HepG2 (cell line): ENCODE measurements around the gene HOXC11. TPM values are rescaled to one million over a fixed set of nuclear protein-coding genes. Genes with fewer than 3 reads are reported as not detected.

ENCODE experiments used
- EP300 ChIP-seq, 3 experiments: sonication (generic) in 1 of 3; formaldehyde crosslinking in 1 of 3; IDR thresholded peaks; 2 replicates each; pipeline versions ENCODE4 v1.5.1 to v1.6.1; 2011 to 2020; ENCODE audit warnings: low read depth in 2 of 3, low read length in 2 of 3, borderline replicate concordance in 1 of 3, improper control_type of control experiment in 1 of 3, mild to moderate bottlenecking in 1 of 3, missing genetic modification reagents in 1 of 3, moderate library complexity in 1 of 3
- HOXA3 ChIP-seq: sonication (generic); formaldehyde crosslinking; IDR thresholded peaks from 2 replicates; pipeline ENCODE4 v1.5.0; 2020; ENCODE audit warnings: missing genetic modification reagents
- NFE2L1 ChIP-seq: sonication (generic); formaldehyde crosslinking; IDR thresholded peaks from 2 replicates; pipeline ENCODE4 v1.4.0; 2020; ENCODE audit warnings: missing genetic modification reagents, mild to moderate bottlenecking, borderline replicate concordance
- PAWR ChIP-seq: sonication (generic); formaldehyde crosslinking; IDR thresholded peaks from 2 replicates; pipeline ENCODE4 v1.4.0; 2020; ENCODE audit warnings: missing genetic modification reagents, mild to moderate bottlenecking, borderline replicate concordance
- ZNF879 ChIP-seq: sonication (generic); formaldehyde crosslinking; IDR thresholded peaks from 2 replicates; pipeline ENCODE4 v1.8.1; 2023; ENCODE audit warnings: missing genetic modification reagents
- polyA plus RNA-seq, 8 experiments: library from polyadenylated mRNA; depleted of rRNA in 3 of 8; stranded (reverse) in 7 of 8; unstranded in 1 of 8; fragments of >200 nt; fragmentation: Illumina TruSeq in 4 of 8; extraction: Trizol in 4 of 8; gene quantifications; 2 replicates each; pipeline versions ENCODE4 v1.2.1 to v1.2.3, GENCODE V29; 2011 to 2016; ENCODE audit warnings: low read depth in 4 of 8, missing spikeins in 1 of 8, mixed read lengths in 1 of 8; ENCODE audit not compliant: insufficient read depth in 1 of 8
- total RNA-seq, 5 experiments: library from RNA; depleted of rRNA; stranded (reverse); fragments of >200 nt; fragmentation: Illumina TruSeq; extraction: Trizol; gene quantifications; 2 replicates each; pipeline ENCODE4 v1.2.3, GENCODE V29; 2016; ENCODE audit warnings: low read depth in 1 of 5
- TF ChIP-seq, protein P1 (sequence below): IDR thresholded peaks from 2 replicates; pipeline ENCODE4 v1.4.0; 2020; ENCODE audit warnings: mild to moderate bottlenecking, missing genetic modification reagents
- TF ChIP-seq, protein P2 (sequence below): sonication (generic); formaldehyde crosslinking; IDR thresholded peaks from 2 replicates; pipeline ENCODE4 v1.4.0; 2020; ENCODE audit warnings: missing genetic modification reagents
- TF ChIP-seq, protein P3 (sequence below): sonication (generic); formaldehyde crosslinking; IDR thresholded peaks from 2 replicates; pipeline ENCODE4 v1.4.0; 2020; ENCODE audit warnings: mild to moderate bottlenecking, missing genetic modification reagents
- TF ChIP-seq, protein P4 (sequence below): sonication (generic); formaldehyde crosslinking; IDR thresholded peaks from 2 replicates; pipeline ENCODE4 v1.4.0; 2020; ENCODE audit warnings: missing genetic modification reagents
- TF ChIP-seq, protein P5 (sequence below): sonication (generic); formaldehyde crosslinking; IDR thresholded peaks from 2 replicates; pipeline ENCODE4 v1.8.0; 2022; ENCODE audit warnings: mild to moderate bottlenecking, missing genetic modification reagents, borderline replicate concordance

Gene HOXC11
- total and polyA plus RNA-seq, 2 of the 13 experiments (the other 11 are each of a cell fraction or from before 2014, with no cell fraction given), result not detected

DNA sequence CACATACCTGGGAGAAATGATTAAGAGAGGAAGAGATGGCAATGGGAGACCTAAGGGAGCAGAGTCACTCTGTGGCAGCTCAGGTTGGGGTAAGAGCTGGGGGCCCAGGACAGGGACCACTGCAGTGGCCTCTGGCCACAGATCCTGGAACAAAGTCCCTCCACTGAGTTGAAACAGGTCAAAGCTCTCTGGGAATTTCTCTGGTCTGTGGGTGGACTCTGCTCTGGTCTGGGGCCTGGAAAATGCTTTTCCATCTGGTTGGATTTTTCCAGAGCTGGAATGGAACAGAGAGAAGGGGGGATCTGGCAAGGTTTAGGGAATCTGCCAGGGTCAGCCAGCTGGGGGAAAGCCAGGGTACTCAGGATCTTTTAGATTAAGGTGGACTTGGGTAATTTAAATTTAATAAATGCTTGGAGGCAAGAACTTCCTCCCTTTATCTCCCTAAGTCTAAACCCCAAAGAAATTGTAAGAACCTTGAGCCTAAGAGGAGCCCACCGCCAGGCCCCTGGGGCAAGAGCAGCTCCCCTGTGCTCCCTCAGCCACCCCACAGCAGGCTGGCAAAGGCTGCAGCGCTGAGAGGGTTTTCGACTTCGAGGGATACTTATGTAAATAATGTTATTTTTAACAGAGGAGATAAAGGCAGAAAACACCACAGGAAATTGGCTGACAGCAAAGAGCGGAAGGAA lies 15.8 kb downstream of the HOXC11 start (continued):
- TF ChIP-seq, protein P1, sequence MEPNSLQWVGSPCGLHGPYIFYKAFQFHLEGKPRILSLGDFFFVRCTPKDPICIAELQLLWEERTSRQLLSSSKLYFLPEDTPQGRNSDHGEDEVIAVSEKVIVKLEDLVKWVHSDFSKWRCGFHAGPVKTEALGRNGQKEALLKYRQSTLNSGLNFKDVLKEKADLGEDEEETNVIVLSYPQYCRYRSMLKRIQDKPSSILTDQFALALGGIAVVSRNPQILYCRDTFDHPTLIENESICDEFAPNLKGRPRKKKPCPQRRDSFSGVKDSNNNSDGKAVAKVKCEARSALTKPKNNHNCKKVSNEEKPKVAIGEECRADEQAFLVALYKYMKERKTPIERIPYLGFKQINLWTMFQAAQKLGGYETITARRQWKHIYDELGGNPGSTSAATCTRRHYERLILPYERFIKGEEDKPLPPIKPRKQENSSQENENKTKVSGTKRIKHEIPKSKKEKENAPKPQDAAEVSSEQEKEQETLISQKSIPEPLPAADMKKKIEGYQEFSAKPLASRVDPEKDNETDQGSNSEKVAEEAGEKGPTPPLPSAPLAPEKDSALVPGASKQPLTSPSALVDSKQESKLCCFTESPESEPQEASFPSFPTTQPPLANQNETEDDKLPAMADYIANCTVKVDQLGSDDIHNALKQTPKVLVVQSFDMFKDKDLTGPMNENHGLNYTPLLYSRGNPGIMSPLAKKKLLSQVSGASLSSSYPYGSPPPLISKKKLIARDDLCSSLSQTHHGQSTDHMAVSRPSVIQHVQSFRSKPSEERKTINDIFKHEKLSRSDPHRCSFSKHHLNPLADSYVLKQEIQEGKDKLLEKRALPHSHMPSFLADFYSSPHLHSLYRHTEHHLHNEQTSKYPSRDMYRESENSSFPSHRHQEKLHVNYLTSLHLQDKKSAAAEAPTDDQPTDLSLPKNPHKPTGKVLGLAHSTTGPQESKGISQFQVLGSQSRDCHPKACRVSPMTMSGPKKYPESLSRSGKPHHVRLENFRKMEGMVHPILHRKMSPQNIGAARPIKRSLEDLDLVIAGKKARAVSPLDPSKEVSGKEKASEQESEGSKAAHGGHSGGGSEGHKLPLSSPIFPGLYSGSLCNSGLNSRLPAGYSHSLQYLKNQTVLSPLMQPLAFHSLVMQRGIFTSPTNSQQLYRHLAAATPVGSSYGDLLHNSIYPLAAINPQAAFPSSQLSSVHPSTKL, result 0 out of 2 replicates have a peak, but pooled peaks have one; percentile 17
- peak in 1 of 2 experiments; percentile 35; a peak in 1 of 4 replicates for TF ChIP-seq EP300 (IDR thresholded peaks at IDR 0.05; ENCODE audit: low read depth in 2 of 2, low read length in 2 of 2)
- TF ChIP-seq EP300 (CRISPR knock-in tag; IDR thresholded peaks at IDR 0.05; ENCODE audit: borderline replicate concordance), result no peak
- TF ChIP-seq, protein P2, sequence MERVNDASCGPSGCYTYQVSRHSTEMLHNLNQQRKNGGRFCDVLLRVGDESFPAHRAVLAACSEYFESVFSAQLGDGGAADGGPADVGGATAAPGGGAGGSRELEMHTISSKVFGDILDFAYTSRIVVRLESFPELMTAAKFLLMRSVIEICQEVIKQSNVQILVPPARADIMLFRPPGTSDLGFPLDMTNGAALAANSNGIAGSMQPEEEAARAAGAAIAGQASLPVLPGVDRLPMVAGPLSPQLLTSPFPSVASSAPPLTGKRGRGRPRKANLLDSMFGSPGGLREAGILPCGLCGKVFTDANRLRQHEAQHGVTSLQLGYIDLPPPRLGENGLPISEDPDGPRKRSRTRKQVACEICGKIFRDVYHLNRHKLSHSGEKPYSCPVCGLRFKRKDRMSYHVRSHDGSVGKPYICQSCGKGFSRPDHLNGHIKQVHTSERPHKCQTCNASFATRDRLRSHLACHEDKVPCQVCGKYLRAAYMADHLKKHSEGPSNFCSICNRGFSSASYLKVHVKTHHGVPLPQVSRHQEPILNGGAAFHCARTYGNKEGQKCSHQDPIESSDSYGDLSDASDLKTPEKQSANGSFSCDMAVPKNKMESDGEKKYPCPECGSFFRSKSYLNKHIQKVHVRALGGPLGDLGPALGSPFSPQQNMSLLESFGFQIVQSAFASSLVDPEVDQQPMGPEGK (CRISPR knock-in tag), result peak; percentile 44; the same call in 1 of the 2 replicates
- TF ChIP-seq HOXA3, result peak; percentile 31; the same call in 1 of the 2 replicates
- no peak for TF ChIP-seq ZNF879
- TF ChIP-seq, protein P3, sequence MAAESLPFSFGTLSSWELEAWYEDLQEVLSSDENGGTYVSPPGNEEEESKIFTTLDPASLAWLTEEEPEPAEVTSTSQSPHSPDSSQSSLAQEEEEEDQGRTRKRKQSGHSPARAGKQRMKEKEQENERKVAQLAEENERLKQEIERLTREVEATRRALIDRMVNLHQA (CRISPR knock-in tag), result no peak
- TF ChIP-seq, protein P4, sequence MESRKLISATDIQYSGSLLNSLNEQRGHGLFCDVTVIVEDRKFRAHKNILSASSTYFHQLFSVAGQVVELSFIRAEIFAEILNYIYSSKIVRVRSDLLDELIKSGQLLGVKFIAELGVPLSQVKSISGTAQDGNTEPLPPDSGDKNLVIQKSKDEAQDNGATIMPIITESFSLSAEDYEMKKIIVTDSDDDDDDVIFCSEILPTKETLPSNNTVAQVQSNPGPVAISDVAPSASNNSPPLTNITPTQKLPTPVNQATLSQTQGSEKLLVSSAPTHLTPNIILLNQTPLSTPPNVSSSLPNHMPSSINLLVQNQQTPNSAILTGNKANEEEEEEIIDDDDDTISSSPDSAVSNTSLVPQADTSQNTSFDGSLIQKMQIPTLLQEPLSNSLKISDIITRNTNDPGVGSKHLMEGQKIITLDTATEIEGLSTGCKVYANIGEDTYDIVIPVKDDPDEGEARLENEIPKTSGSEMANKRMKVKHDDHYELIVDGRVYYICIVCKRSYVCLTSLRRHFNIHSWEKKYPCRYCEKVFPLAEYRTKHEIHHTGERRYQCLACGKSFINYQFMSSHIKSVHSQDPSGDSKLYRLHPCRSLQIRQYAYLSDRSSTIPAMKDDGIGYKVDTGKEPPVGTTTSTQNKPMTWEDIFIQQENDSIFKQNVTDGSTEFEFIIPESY (CRISPR knock-in tag), result no peak
- TF ChIP-seq NFE2L1 (CRISPR knock-in tag), result no peak
- TF ChIP-seq, protein P5, sequence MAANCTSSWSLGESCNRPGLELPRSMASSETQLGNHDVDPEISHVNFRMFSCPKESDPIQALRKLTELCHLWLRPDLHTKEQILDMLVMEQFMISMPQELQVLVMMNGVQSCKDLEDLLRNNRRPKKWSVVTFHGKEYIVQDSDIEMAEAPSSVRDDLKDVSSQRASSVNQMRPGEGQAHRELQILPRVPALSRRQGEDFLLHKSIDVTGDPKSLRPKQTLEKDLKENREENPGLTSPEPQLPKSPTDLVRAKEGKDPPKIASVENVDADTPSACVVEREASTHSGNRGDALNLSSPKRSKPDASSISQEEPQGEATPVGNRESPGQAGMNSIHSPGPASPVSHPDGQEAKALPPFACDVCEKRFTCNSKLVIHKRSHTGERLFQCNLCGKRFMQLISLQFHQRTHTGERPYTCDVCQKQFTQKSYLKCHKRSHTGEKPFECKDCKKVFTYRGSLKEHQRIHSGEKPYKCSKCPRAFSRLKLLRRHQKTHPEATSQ (CRISPR knock-in tag), result no peak
- no peak for TF ChIP-seq PAWR (CRISPR knock-in tag)
